SK-N-SH (cell line): ENCODE measurements around the gene RIOX2. TPM values are rescaled to one million over a fixed set of nuclear protein-coding genes. Genes with fewer than 3 reads are reported as not detected.

Experiments
- CTCF ChIA-PET: fragments of 300-600, 350-600 bp; formaldehyde crosslinking; extraction: SDS; loops from one replicate; lab custom pipeline; 2021; lab: Yijun Ruan, JAX
- POLR2A ChIA-PET: fragments of 350-600 bp; sonication (Branson Sonifier 250); formaldehyde crosslinking; extraction: SDS; loops from one replicate; lab custom pipeline; 2020; ENCODE audit warnings: antibody characterized with exemption, inconsistent platforms; lab: Yijun Ruan, JAX
- DNase-seq: peaks from one replicate; pipeline ENCODE4 v3.0.0; 2012
- H2AFZ ChIP-seq: fragments of 200-600 bp; sonication (generic); 2 replicates; pipeline ENCODE4 v1.8.1; 2016; ENCODE audit warnings: antibody characterized with exemption, mild to moderate bottlenecking, low read depth
- H3F3A ChIP-seq: fragments of 200-600 bp; sonication (generic); replicated peaks from 2 replicates; pipeline ENCODE3; 2016; ENCODE audit warnings: antibody characterized with exemption, mild to moderate bottlenecking; ENCODE audit not compliant: insufficient read depth
- H3K27ac ChIP-seq, 2 experiments: fragments of 200-500 bp in 1 of 2; fragments of 200-600 bp in 1 of 2; sonication (Bioruptor generic) in 1 of 2; sonication (generic), shearing (Covaris generic) in 1 of 2; 2 replicates each; pipeline versions ENCODE4 v1.5.1 to v1.6.1; 2014 to 2016; ENCODE audit warnings: low read depth in 2 of 2, inconsistent platforms in 1 of 2, low read length in 1 of 2, mild to moderate bottlenecking in 1 of 2, mixed read lengths in 1 of 2
- H3K27me3 ChIP-seq: fragments of 200-600 bp; sonication (generic), shearing (Covaris generic); 2 replicates; pipeline ENCODE4 v1.6.1; 2016; ENCODE audit warnings: mixed run types; ENCODE audit not compliant: insufficient read depth
- H3K36me3 ChIP-seq, 2 experiments: fragments of 200-500 bp in 1 of 2; fragments of 200-600 bp in 1 of 2; sonication (Bioruptor generic) in 1 of 2; sonication (generic) in 1 of 2; replicated peaks in 1 of 2; 2 replicates each; pipeline versions ENCODE3 to v1.5.1; 2014 to 2016; ENCODE audit warnings: low read length in 1 of 2, mild to moderate bottlenecking in 1 of 2; ENCODE audit not compliant: insufficient read depth in 2 of 2, control insufficient read depth in 1 of 2
- H3K4me1 ChIP-seq, 2 experiments: fragments of 200-500 bp in 1 of 2; fragments of 200-600 bp in 1 of 2; sonication (Bioruptor generic) in 1 of 2; sonication (generic), shearing (Covaris generic) in 1 of 2; 2 replicates each; pipeline versions ENCODE4 v1.5.1 to v1.6.1; 2014 to 2016; ENCODE audit warnings: low read depth in 1 of 2, low read length in 1 of 2, mixed run types in 1 of 2; ENCODE audit not compliant: insufficient read depth in 2 of 2, control insufficient read depth in 1 of 2
- H3K4me2 ChIP-seq: fragments of 200-600 bp; sonication (generic), shearing (Covaris generic); 2 replicates; pipeline ENCODE4 v1.6.1; 2017; ENCODE audit warnings: mixed run types
- H3K4me3 ChIP-seq, 2 experiments: fragments of 200-500 bp in 1 of 2; fragments of 200-600 bp in 1 of 2; sonication (Bioruptor generic) in 1 of 2; sonication (generic), shearing (Covaris generic) in 1 of 2; 2 replicates each; pipeline versions ENCODE4 v1.5.1 to v1.8.1; 2014 to 2016; ENCODE audit warnings: low read depth in 2 of 2, inconsistent platforms in 1 of 2, low read length in 1 of 2, mild to moderate bottlenecking in 1 of 2, mixed read lengths in 1 of 2, moderate library complexity in 1 of 2
- H3K79me2 ChIP-seq: fragments of 200-600 bp; sonication (generic); 2 replicates; pipeline ENCODE4 v1.8.1; 2017; ENCODE audit warnings: mild to moderate bottlenecking; ENCODE audit not compliant: insufficient read depth
- H3K9ac ChIP-seq: fragments of 200-600 bp; sonication (generic); 2 replicates; pipeline ENCODE4 v1.6.1; 2017; ENCODE audit warnings: mixed run types
- H3K9me2 ChIP-seq: fragments of 200-600 bp; sonication (generic); 2 replicates; pipeline ENCODE4 v1.6.1; 2017; ENCODE audit warnings: mixed run types
- H3K9me3 ChIP-seq: fragments of 200-600 bp; sonication (generic); 2 replicates; pipeline ENCODE4 v1.6.1; 2017; ENCODE audit warnings: mixed run types, mild to moderate bottlenecking, moderate library complexity
- H4K20me1 ChIP-seq: fragments of 200-600 bp; sonication (generic); 2 replicates; pipeline ENCODE4 v1.6.1; 2017; ENCODE audit warnings: mild to moderate bottlenecking, mixed run types; ENCODE audit not compliant: insufficient read depth
- CTCF ChIP-seq: fragments of 200-600 bp; sonication (generic); IDR thresholded peaks from 2 replicates; pipeline ENCODE4 v1.6.1; 2017; ENCODE audit warnings: antibody characterized with exemption, mild to moderate bottlenecking, moderate library complexity
- ELF1 ChIP-seq: IDR thresholded peaks from 2 replicates; pipeline ENCODE4 v1.4.0; 2012
- FOSL2 ChIP-seq: IDR thresholded peaks from 2 replicates; pipeline ENCODE4 v1.4.0; 2012; ENCODE audit warnings: low read depth, mild to moderate bottlenecking, moderate library complexity, borderline replicate concordance
- FOXM1 ChIP-seq: IDR thresholded peaks from 2 replicates; pipeline ENCODE4 v1.4.0; 2012; ENCODE audit warnings: low read depth, mild to moderate bottlenecking
- GABPA ChIP-seq: IDR thresholded peaks from 2 replicates; pipeline ENCODE4 v1.4.0; 2012; ENCODE audit warnings: low read depth, mild to moderate bottlenecking
- GATA2 ChIP-seq: sonication (generic); formaldehyde crosslinking; IDR thresholded peaks from 2 replicates; pipeline ENCODE4 v1.5.0; 2020; ENCODE audit warnings: mild to moderate bottlenecking, missing genetic modification reagents
- JUND ChIP-seq: IDR thresholded peaks from 2 replicates; pipeline ENCODE4 v1.4.0; 2012
- MEF2A ChIP-seq: IDR thresholded peaks from 2 replicates; pipeline ENCODE4 v1.4.0; 2012; ENCODE audit warnings: low read depth, borderline replicate concordance
- NFIC ChIP-seq: IDR thresholded peaks from 2 replicates; pipeline ENCODE4 v1.4.0; 2012; ENCODE audit warnings: borderline replicate concordance
- PBX3 ChIP-seq: IDR thresholded peaks from 2 replicates; pipeline ENCODE4; 2012
- RAD21 ChIP-seq: IDR thresholded peaks from 2 replicates; pipeline ENCODE4 v1.6.1; 2012; ENCODE audit warnings: mild to moderate bottlenecking, low read length
- RCOR1 ChIP-seq: fragments of 150-350 bp; IDR thresholded peaks from 2 replicates; pipeline ENCODE4 v1.6.1; 2017; ENCODE audit warnings: antibody characterized with exemption, low read length
- RFX5 ChIP-seq: IDR thresholded peaks from 2 replicates; pipeline ENCODE4 v1.6.1; 2012; ENCODE audit warnings: mild to moderate bottlenecking, improper control_type of control experiment, low read length
- SIN3A ChIP-seq: IDR thresholded peaks from 2 replicates; pipeline ENCODE4 v1.6.1; 2012; ENCODE audit warnings: low read depth, mild to moderate bottlenecking, low read length, moderate library complexity, borderline replicate concordance
- SMC3 ChIP-seq: IDR thresholded peaks from 2 replicates; pipeline ENCODE4 v1.6.1; 2012; ENCODE audit warnings: low read depth, low read length, improper control_type of control experiment
- TCF12 ChIP-seq: IDR thresholded peaks from 2 replicates; pipeline ENCODE4 v1.4.0; 2012
- YY1 ChIP-seq: IDR thresholded peaks from 2 replicates; pipeline ENCODE4 v1.4.0; 2012; ENCODE audit warnings: low read depth, mild to moderate bottlenecking
- WGBS: methylation state at CpG from one replicate; pipeline ENCODE4 v1.1.6; 2017; ENCODE audit warnings: low lambda C conversion rate; 5-methylcytosine and 5-hydroxymethylcytosine counted together
- polyA plus RNA-seq, 3 experiments: library from polyadenylated mRNA; depleted of rRNA; stranded (reverse); fragments of >200 nt; gene quantifications; 2 replicates each; pipeline ENCODE4 v1.2.3, GENCODE V29; 2012
- TF ChIP-seq, protein P1 (sequence below): IDR thresholded peaks from 2 replicates; pipeline ENCODE4 v1.4.0; 2012; ENCODE audit warnings: low read depth

Gene RIOX2
- polyA plus RNA-seq, 1 of the 3 experiments (the other 2 are of a cell fraction): 12.9 TPM

GRCh38 chr3:97959872-97960271 is 12.4 kb downstream of the RIOX2 start:
- whole genome bisulfite sequencing: 97% methylated on average over 5 of the region's 5 CpGs
- no peak overlapping the region for H3K4me2 ChIP-seq
- H3K36me3 ChIP-seq: peaks cover 6 to 53% of the 10 kb centered on the region in 2 experiments
- no peak overlapping the region for H2AFZ ChIP-seq
- H3K79me2 ChIP-seq: no peaks in the 10 kb centered on the region
- DNase-seq: no peak
- no peaks in the 10 kb centered on the region for H3K9me2 ChIP-seq
- H3K9me3 ChIP-seq: no peaks in the 10 kb centered on the region
- ChIA-PET CTCF (no interaction called here), POLR2A (no interaction called here)
- H3K27me3 ChIP-seq: no peaks in the 10 kb centered on the region
- H3K4me3 ChIP-seq: no peak overlapping the region
- no peaks in the 10 kb centered on the region for H3F3A ChIP-seq
- no peaks in the 10 kb centered on the region; a peak in 2 of 4 replicates for H3K4me1 ChIP-seq
- H3K9ac ChIP-seq: no peak overlapping the region
- TF ChIP-seq FOSL2: no peak
- no peak for TF ChIP-seq GABPA
- TF ChIP-seq FOXM1: no peak
- TF ChIP-seq MEF2A: no peak
- TF ChIP-seq SMC3: no peak
- no peak for TF ChIP-seq YY1
- no peak for TF ChIP-seq TCF12
- no peak for TF ChIP-seq NFIC
- TF ChIP-seq RFX5: no peak
- no peak for TF ChIP-seq RCOR1
- no peak for TF ChIP-seq ELF1
- no peaks in the 10 kb centered on the region for H4K20me1 ChIP-seq
- no peak overlapping the region for H3K27ac ChIP-seq

GRCh38 chr3:97958796-97959195 is 13.4 kb downstream of the RIOX2 start:
- Histone ChIP-seq H3K27me3 (no peaks in the 10 kb centered on the region), H3F3A (no peaks in the 10 kb centered on the region), H3K4me2 (no peak overlapping the region; the same call in 1 of the 2 replicates), H3K9ac (no peak overlapping the region), H4K20me1 (no peaks in the 10 kb centered on the region), H3K9me3 (no peaks in the 10 kb centered on the region), H3K4me3 (no peak overlapping the region), H3K36me3 (peaks cover 15 to 60% of the 10 kb centered on the region in 2 experiments), H3K27ac (no peak overlapping the region), H3K9me2 (no peaks in the 10 kb centered on the region), H3K4me1 (no peaks in the 10 kb centered on the region; a peak in 2 of 4 replicates), H3K79me2 (no peaks in the 10 kb centered on the region), H2AFZ (no peak overlapping the region)
- 84% methylated on average over 7 of the region's 9 CpGs for WGBS
- CTCF ChIA-PET: no interaction called here
- no peak for DNase-seq
- TF ChIP-seq CTCF (no peak), SIN3A (no peak), JUND (no peak), MEF2A (no peak), SMC3 (no peak), FOXM1 (no peak), RAD21 (no peak), GATA2 (CRISPR knock-in tag) (no peak), PBX3 (no peak), ELF1 (no peak)
- TF ChIP-seq, protein P1, sequence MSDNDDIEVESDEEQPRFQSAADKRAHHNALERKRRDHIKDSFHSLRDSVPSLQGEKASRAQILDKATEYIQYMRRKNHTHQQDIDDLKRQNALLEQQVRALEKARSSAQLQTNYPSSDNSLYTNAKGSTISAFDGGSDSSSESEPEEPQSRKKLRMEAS: no peak
- POLR2A ChIA-PET: no interaction called here
